Skeletal muscle tissue (tissue), 5 donors: ENCODE data around the gene GPC6. TPM values are rescaled to one million over a fixed set of nuclear protein-coding genes. Genes with fewer than 3 reads are reported as not detected.

ENCODE experiments used
- H3K27ac ChIP-seq: one replicate; pipeline ENCODE4 v1.7.0; 2013; ENCODE audit warnings: mild to moderate bottlenecking, low read depth, low read length, inconsistent platforms
- H3K27me3 ChIP-seq, 3 donors: one replicate each; pipeline ENCODE4 v1.7.0; 2013; ENCODE audit warnings: low read length in 3 of 3; ENCODE audit not compliant: control insufficient read depth in 3 of 3, insufficient read depth in 3 of 3
- H3K36me3 ChIP-seq, 3 donors: one replicate each; pipeline ENCODE4 v1.7.0; 2013; ENCODE audit warnings: low read length in 3 of 3; ENCODE audit not compliant: control insufficient read depth in 3 of 3, insufficient read depth in 3 of 3
- H3K4me1 ChIP-seq, 3 donors: one replicate each; pipeline ENCODE4 v1.7.0; 2013; ENCODE audit warnings: low read length in 3 of 3, mild to moderate bottlenecking in 3 of 3; ENCODE audit not compliant: control insufficient read depth in 3 of 3, insufficient read depth in 3 of 3
- H3K4me3 ChIP-seq, 3 donors: one replicate each; pipeline ENCODE4 v1.7.0; 2013; ENCODE audit warnings: low read length in 3 of 3
- H3K9ac ChIP-seq, 3 donors: one replicate each; pipeline ENCODE4 v1.7.0; 2013; ENCODE audit warnings: low read length in 3 of 3, mild to moderate bottlenecking in 3 of 3, moderate library complexity in 2 of 3, low read depth in 1 of 3
- H3K9me3 ChIP-seq, 3 donors: one replicate each; pipeline ENCODE4 v1.7.0; 2013; ENCODE audit warnings: low read length in 3 of 3; ENCODE audit not compliant: control insufficient read depth in 3 of 3
- small RNA-seq: library from RNA; depleted of rRNA; stranded (forward); fragments of <200 nt; gene quantifications from one replicate; pipeline ENCODE3, GENCODE V24; 2014
- total RNA-seq: library from RNA; depleted of rRNA; stranded (reverse); fragments of >200 nt; gene quantifications from one replicate; pipeline ENCODE4 v1.2.3, GENCODE V29; 2014
- donor health status: Osteomylitis.

Gene GPC6
- total RNA-seq, 1 donor from 2014 or later = 7.8 TPM

DNA sequence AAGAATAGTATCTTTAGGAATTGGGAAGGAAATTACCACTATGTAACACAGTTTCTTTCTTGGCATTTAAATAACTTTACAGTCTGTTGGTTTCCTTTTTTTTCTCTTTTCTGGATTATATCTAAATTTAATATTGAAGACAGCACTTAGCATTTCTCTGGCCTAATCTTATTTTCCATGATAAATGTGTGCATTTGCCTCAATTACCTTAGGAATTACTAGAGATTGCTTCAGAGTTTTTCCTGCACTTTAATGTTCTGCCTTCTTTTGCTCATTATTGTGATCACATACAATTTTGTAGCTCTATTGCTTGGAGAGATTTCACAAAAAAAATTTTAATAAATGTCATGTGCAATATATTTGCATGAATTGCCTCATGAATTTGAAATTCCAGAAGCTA lies 1227.7 kb downstream of the GPC6 start:
- Histone ChIP-seq H3K27ac (no peak overlapping the region), H3K4me3 (no peak overlapping the region), H3K36me3 (no peaks in the 10 kb centered on the region), H3K9ac (no peak overlapping the region), H3K4me1 (no peaks in the 10 kb centered on the region), H3K9me3 (peaks cover 0 to 2% (median 0%) of the 10 kb centered on the region in 3 donors), H3K27me3 (no peaks in the 10 kb centered on the region)

DNA sequence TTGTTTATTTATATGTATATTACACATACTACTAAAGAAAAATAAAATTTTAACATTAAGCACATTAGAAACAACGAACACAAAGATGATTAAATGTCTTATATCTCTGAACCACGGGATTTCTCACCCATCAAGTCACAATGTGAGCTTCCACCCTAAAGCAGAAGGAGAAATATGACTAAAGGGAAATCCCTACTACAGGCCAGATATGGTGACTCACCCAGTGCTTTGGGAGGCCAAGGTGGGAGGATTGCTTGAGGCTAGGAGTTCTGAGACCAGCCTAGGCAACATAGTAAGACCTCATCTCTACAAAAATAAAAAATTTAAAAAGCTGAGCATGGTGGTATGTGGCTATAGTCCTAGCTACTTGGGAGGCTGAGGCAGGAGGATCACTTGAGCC lies 1228.3 kb downstream of the GPC6 start:
- no peaks in the 10 kb centered on the region for H3K4me1 ChIP-seq

DNA sequence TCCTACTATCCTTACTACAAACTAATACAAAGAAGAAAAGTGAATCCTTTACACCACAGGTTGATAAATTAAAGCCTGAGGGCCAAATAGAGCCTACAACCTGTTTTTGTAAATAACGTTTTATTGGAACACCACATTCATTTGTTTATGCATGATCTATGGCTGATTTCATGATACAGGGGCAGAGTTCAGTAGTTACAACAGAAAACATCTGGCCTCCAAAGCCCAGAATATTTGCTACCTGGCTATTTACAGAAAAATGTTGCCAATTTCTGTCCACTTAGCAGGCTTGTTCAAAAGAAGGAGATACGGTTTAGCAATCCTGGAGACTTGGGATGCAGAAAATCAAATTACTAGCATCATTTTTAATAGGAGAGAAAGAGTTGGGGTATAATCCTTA lies 1228.8 kb downstream of the GPC6 start:
- Histone ChIP-seq H3K36me3 (no peaks in the 10 kb centered on the region), H3K27ac (no peak overlapping the region), H3K4me1 (no peaks in the 10 kb centered on the region), H3K27me3 (no peaks in the 10 kb centered on the region), H3K4me3 (no peak overlapping the region), H3K9ac (no peak overlapping the region), H3K9me3 (no peaks in the 10 kb centered on the region)

More for the DNA sequence above, 1228.3 kb downstream of the GPC6 start:
- peaks cover 0 to 1% (median 0%) of the 10 kb centered on the region in 3 donors for H3K9me3 ChIP-seq
- no peak overlapping the region for H3K4me3 ChIP-seq
- no peaks in the 10 kb centered on the region for H3K36me3 ChIP-seq
- H3K27ac ChIP-seq = no peak overlapping the region
- H3K27me3 ChIP-seq = no peaks in the 10 kb centered on the region
- no peak overlapping the region for H3K9ac ChIP-seq

Small RNA genes within 50 kb of the gene (small RNA-seq; reads per million reads assigned to genes)
- gene RNA5SP35 = not detected
